Stimulated activated CD8-positive, alpha-beta memory T cell treated with anti-CD3 and anti-CD28 coated beads, Interleukin-7, amount 100 ng/mL, for 1 hour (primary cell): Measurements from ENCODE around the gene CALML6.

Experiments
- DNase-seq, 2 donors: peaks; one replicate each; pipeline ENCODE4 v3.0.0-alpha.2; 2020; ENCODE audit warnings: low read depth in 2 of 2

Gene CALML6

DNA sequence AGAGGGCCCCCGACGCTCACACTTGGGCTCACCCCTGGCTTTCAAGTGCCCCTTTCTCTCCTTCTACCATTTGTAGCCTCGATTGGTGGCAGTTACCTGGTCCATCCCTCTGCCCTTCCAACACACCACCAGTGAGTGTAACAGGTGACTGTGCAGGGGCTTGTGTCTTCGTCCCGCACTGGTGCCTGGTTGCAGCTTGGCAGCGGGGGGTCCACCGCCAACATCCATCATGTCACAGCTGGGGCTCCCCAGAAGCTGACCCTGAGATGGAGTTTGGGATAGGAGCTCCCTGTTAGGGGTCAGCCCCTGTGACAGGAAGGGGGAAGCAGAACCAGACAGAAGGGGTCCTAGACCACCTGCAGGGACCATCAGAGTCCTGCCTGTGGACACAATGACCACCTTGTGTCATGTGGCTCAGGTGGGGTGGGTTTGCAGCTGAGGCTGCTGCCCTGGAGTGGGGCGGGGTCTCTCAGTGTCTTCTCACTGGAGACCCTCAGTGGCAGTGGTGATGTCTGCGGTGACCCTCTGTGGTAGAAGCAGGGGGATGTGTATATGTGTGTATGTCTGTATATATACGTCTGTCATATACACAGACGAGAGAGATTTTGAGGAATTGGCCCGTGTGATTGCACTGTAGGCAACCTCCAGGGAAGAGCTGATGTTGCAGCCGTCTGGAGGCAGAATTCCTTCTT lies 3.6 kb upstream of the CALML6 start:
- DNase-seq = no peak

GRCh38 chr1:1914101-1914970 lies 724 bp upstream of the CALML6 start:
- DNase-seq = no peak

DNA sequence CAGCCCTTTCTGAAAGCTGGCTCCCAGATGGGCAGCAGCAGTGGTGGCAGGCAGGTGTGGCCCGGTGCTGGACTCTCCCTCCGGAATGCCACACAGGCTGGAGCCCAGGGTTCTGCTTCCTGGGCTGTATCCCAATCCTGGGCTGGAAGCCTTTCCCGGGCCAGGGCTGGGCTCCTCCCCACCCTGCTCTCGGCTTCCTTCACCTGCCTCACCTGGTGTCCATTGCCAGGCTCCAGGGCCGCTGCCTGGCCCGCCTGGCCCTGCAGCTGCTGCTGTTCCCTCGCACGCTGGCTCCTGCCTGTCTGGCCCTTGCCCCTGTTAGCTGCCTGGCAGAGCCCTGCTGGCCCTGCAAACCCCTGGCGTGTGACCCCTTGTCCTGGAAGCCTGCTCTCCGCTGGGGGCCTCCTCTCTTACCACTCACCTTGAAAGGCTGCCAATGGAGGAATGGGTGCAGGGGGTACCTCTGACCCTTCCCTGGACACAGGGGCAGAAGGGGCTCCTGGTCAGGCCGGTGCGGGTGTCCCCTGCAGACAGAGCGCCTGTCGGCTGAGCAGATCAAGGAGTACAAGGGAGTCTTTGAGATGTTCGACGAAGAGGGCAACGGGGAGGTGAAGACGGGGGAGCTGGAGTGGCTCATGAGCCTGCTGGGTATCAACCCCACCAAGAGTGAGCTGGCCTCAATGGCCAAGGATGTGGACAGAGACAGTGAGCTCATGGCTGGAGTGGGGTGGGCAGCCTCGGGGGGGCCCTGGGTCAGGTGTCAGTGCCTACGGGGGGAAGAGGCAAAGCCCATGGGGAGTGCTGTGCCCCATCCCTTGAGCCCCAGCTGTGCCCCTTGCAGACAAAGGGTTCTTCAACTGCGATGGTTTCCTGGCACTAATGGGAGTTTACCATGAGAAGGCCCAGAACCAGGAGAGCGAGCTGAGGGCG lies 1.1 kb downstream of the CALML6 start:
- no peak for DNase-seq

GRCh38 chr1:1916851-1917251 lies 1.8 kb downstream of the CALML6 start:
- DNase-seq = no peak

GRCh38 chr1:1917304-1917976 lies 2.4 kb downstream of the CALML6 start:
- no peak for DNase-seq

- no peak for DNase-seq
These were observed 3.2 kb downstream of the CALML6 start for GRCh38 chr1:1917995-1918900.

DNA sequence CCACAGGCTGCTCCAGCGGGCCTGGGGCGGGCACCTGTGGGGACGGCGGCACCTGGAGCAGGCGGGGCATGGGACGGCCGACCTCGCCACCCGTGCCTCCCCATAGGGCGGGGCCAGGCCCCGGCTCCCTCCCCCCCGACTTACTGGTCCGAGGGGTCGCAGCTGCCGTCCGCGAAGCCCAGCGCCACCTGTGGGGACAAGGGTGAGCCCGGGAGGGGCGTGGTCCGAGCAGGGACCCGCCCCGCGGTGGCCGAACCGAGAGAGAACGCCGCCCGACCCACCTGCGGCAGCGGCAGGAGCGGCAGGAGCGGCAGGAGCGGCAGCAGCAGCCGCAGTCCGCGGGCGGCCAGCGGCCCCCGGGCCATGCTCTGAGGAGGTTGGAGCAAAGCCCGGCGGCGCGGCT lies 3.8 kb downstream of the CALML6 start, which contains the start of gene TMEM52:
Gene TMEM52 (minus strand): TSS at position 379 of the 403 bp plus-strand sequence. CDS start 14 bp downstream, at position 365.
- DNase-seq = no peak

DNA sequence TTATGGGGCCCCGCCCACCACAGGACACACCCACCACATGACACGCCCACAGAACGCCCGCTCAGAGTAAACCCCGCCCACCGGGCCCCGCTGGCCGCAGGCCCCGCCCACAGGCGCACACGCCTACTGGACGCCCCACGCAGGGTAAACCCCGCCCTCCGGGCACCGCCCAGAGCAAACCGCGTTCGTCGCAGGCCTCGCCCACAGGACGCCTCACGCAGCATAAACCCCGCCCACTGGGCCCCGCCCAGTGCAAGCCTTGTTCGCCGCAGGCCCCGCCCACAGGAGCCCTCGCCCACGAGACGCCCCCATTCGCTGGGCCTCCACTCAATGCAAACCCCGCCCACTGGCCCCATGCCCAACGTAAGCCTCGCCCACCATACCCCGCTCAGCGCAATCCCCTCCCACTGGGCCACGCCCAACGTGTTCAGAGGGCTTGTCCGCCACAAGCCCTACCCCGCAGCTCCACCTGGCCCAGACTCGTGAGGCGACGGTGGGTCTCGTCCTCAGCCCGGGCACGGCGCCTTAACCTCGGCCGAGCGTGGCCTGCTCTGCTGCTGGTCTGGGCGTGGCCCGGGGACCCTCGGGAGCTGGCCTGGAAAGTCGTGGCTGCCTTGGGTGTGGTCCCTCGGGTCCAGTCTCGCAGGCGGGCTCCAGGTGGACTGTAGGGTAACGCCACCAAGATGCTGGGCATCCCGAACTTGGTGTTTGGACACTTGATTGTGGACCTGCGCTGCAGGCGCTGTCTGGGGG lies 4.4 kb downstream of the CALML6 start:
- DNase-seq = peak; percentile 97 to 99

DNA sequence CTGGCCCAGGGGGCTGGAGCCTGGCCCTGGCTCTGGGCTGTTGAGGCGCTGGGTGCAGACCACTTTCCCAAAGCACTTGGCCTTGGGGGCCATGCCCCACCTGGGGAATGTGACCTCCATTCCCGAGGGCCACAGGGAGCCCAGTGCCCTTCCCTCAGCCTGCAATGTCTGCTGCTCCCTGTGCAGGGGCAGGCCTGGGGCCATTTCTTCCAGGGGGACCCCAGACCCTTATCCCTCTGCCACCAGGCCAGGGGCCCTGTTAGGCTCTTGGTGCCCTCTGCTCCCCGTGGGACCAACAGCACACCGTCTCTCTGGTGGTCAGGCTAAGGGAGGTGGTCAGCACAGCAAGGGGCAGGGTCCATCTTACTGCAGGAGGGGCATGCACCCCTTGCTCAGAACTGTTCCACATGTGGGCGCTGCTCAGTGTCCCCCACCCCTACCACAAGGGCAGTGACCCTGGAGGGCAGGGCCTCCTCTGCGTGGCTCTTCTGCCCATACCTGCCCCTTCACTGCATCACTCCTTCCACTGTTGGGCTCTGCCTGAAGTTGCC lies 5.1 kb downstream of the CALML6 start:
- DNase-seq = no peak

GRCh38 chr1:1920608-1921458 lies 5.8 kb downstream of the CALML6 start:
- no peak for DNase-seq

- DNase-seq = no peak
These were observed 6.4 kb downstream of the CALML6 start for GRCh38 chr1:1921459-1921862.

DNA sequence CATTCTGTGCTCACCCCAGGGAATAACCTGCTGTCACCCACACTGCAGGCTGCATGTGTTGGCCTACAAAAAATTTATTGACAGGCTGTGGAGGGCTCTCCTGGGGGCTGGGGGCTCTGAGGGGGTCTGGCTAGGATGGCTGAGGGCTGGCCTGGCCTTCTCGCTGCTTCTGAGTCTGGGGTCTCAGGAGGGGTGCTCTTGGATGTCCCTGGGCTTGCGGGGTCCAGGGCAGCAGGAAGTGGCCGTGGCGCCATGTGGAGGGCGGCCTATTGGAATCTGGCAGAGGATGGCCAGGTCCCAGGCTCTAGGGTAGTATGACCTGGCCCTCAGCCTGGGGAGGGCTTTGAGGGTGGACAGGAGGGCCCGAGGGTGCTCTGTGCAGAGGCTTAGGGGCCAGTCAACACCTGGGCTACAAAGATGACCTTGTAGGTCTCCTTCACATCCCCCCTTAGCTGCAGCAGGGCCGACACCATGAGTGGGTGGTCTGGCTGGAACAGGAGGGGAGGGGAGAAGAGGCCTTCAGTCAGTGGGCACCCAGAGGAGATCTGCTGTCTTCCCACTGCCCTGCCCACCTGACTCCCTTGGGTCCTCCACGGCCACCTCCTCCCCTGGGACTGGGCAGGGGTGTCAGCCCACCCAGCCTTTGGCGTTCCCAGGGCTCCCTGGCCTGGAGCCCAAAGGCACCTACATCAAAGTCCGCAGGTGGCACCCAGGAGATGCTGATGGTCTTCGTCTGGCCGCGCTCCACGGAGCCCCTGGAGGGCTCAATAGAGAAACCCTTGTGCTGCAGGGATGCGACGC lies 7.0 kb downstream of the CALML6 start:
- DNase-seq = no peak

- no peak for DNase-seq
These were observed 7.6 kb downstream of the CALML6 start for GRCh38 chr1:1922702-1922955.

GRCh38 chr1:1922956-1923833 lies 8.1 kb downstream of the CALML6 start:
- no peak for DNase-seq

GRCh38 chr1:1924386-1924785 lies 9.3 kb downstream of the CALML6 start:
- DNase-seq = no peak

- no peak for DNase-seq
These were observed 9.8 kb downstream of the CALML6 start for GRCh38 chr1:1924849-1925248.
